Umbilical cord (tissue), 2 donors: ENCODE data around the gene CLEC1B. TPM values are rescaled to one million over a fixed set of nuclear protein-coding genes. Genes with fewer than 3 reads are reported as not detected.
"Not testable (repeated sequence)": the region's sequence is repeated elsewhere in the genome, so short reads cannot be mapped to it uniquely, and the experiment has no call there.

Experiments used
- DNase-seq: peaks from one replicate; pipeline ENCODE4 v3.0.0-alpha.2; 2015; ENCODE audit warnings: low spot score
- total RNA-seq: library from RNA; depleted of rRNA; stranded (reverse); fragments of >200 nt; gene quantifications from one replicate; pipeline ENCODE4 v1.2.3, GENCODE V29; 2014; ENCODE audit warnings: low replicate concordance; ENCODE audit not compliant: insufficient read depth

The CLEC1B gene
- total RNA-seq, 1 donor from 2014 or later, result 9.4 TPM

DNA sequence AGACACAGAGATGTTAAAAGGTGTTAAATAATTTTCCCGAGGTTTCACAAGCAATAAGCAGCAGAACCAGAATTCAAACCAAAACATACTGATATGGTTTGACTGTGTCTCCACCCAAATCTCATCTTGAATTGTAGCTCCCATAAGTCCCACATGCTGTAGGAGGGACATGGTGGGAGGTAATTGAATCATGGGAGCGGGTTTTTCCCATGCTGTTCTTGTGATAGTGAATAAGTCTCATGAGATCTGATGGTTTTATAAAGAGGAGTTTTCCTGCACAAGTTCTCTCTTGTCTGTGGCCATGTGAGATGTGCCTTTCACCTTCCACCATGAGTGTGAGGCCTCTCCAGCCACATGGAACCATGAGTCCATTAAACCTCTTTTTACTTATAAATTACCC, 24.2 kb downstream of the CLEC1B start:
- not testable (repeated sequence) for DNase-seq

DNA sequence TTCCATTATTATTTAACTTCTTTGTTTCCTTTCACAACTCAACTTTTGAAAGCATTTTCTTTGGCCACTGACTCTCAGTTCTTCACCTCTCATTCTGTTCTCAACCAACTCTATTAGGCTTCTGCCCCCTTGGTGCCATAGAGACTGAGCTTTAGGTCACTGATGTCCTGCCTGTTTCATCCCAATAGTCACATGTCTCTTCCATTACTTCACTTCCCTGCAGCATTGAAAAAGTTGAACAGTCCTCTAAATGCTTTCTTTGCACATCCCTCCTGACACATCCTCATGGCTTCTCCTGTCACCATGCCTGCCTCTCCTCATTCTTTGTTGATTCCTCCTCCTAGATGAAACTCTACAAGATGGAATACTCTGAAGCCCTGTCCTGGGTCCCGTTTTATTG, 25.0 kb downstream of the CLEC1B start:
- no peak for DNase-seq

GRCh38 chr12:9971181-9971580, 27.7 kb downstream of the CLEC1B start, which contains the start of gene CLEC12A:
TSS of gene CLEC12A (plus strand) at chr12:9971409. CDS start at chr12:9971597, 188 bp downstream.
- DNase-seq, result no peak

- no peak for DNase-seq
These were observed 29.2 kb downstream of the CLEC1B start for GRCh38 chr12:9969673-9970072.

GRCh38 chr12:9961901-9962300, 37.0 kb downstream of the CLEC1B start:
- DNase-seq, result no peak

DNA sequence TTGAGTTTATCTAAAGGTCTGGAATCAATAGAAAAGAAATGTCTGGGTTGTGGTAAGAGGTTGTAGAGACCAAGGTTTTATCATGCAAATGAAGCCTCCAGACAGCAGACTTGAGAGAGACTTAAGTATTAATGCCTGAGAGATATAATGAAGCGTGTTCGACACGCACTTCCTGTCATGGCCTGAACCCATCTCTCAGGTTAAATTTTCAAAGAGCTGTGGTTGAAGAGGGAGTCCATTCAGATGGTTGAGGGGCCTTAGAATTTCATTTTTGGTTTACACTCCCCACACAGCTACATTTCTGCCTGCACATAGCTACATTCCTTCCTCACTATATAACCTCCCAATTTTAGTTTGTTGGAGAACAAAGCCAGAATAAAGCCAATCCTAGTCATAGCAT, 37.8 kb downstream of the CLEC1B start:
- no peak for DNase-seq

GRCh38 chr12:9960590-9960989, 38.3 kb downstream of the CLEC1B start:
- no peak for DNase-seq

- no peak for DNase-seq
These were observed 41.1 kb downstream of the CLEC1B start for GRCh38 chr12:9957834-9958233.

DNA sequence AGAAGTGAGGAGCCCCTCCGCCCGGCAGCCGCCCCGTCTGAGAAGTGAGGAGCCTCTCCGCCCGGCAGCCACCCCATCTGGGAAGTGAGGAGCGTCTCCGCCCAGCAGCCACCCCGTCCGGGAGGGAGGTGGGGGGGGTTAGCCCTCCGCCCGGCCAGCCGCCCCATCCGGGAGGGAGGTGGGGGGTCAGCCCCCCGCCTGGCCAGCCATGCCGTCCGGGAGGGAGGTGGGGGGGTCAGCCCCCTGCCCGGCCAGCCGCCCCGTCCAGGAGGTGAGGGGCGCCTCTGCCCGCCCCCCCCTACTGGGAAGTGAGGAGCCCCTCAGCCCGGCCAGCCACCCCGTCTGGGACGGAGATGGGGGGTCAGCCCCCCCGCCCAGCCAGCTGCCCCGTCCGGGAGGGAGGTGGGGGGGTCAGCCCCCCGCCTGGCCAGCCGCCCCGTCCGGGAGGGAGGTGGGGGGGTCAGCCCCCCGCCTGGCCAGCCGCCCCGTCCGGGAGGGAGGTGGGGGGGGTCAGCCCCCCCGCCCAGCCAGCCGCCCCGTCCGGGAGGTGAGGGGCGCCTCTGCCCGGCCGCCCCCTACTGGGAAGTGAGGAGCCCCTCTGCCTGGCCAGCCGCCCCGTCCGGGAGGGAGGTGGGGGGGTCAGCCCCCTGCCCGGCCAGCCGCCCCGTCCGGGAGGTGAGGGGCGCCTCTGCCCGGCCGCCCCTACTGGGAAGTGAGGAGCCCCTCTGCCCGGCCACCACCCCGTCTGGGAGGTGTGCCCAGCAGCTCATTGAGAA, 45.8 kb downstream of the CLEC1B start:
- DNase-seq, result not testable (repeated sequence)

- no peak for DNase-seq
These were observed 47.8 kb downstream of the CLEC1B start for GRCh38 chr12:9951026-9951675.

DNA sequence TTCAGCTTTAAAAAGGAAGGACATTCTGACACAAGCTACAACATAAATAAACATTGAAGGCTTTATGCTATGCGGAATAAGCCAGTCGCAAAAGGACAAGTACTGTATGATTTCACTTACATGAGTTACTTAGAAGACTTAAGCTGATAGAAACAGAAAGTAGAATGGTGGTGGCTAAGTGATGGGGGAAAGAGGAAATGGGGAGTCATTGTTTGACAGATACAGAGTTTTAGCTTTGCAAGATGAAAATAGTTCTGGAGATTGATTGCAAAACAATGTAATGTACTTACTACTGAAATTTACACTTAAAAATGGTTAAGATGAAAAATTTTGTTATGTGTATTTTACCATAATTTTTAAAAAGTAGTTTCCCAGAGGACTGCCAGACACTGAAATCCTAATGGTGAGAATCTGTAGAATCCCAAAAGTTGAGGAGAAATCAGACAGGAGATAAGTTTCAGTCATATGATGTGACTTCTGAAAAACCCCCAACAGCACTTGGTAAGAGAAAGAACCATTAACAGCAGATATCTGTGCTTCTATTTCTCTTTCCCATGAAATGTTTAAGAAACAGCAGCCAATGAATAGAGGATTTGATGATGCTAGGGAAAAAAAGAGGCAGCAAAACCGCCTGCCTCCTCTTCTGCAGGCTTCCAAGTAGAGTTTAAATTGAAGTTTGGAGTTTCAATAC, 50.2 kb downstream of the CLEC1B start:
- no peak for DNase-seq

DNA sequence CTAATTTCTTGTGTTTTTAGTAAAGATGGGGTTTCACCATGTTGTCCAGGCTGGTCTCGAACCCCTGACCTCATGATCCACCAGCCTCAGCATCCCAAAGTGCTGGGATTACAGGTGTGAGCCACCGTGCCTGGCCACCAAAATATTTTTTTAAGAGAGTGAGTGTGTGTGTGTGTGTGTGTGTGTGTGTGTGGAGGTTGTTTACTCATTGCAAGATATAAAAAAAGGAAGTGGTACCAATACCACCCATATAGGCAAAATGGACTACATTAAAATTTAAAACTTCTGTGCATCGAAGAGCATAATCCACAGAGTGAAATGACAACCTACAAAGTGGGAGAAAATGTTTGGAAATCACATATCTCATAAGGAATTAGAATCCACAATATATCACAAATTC, 51.2 kb downstream of the CLEC1B start:
- no peak for DNase-seq

GRCh38 chr12:9944391-9944790, 54.5 kb downstream of the CLEC1B start:
- no peak for DNase-seq

DNA sequence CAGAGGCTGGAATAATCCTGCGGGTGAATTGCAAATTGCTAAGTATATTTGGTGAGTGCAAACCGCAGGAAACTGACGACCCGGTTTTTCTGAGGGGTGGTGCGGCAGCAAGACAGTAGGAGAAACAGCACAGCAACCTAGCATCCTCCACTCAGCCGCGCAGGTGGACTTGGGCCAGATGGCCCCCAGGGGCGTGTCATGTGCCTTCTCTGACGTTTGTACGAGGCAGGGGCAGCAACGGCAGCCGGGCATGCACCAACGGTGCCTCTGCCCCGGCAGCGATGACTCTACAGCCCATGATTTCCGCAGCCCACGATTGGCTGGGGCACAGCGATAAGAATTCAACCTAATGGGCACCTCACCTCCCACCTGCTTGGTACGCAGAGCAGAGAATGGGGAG, 55.7 kb downstream of the CLEC1B start:
- no peak for DNase-seq

Other genes starting within 250 kb of the CLEC1B start
- 5.1 TPM for gene CD69, start 238.2 kb downstream of the CLEC1B start, total RNA-seq
- 1.9 TPM for gene KLRF1, start 171.6 kb downstream of the CLEC1B start, total RNA-seq
- gene CLEC2B, start 129.8 kb downstream of the CLEC1B start, total RNA-seq, result 7.0 TPM
- gene KLRF2, start 117.6 kb downstream of the CLEC1B start, total RNA-seq, result not detected
- gene CLEC2A, start 66.8 kb downstream of the CLEC1B start, total RNA-seq, result not detected
- gene CLEC12A, start 27.7 kb downstream of the CLEC1B start, total RNA-seq, result 18.1 TPM
- 7.9 TPM for gene CLEC12B, start 11.5 kb upstream of the CLEC1B start, total RNA-seq
- 36.4 TPM for gene CLEC9A, start 31.6 kb upstream of the CLEC1B start, total RNA-seq
- 3.1 TPM for gene CLEC1A, start 99.9 kb upstream of the CLEC1B start, total RNA-seq
- 26.0 TPM for gene CLEC7A, start 131.1 kb upstream of the CLEC1B start, total RNA-seq
- 14.9 TPM for gene OLR1, start 173.0 kb upstream of the CLEC1B start, total RNA-seq
- 0.48 TPM for gene TMEM52B, start 179.9 kb upstream of the CLEC1B start, total RNA-seq
- 69.1 TPM for gene GABARAPL1, start 213.8 kb upstream of the CLEC1B start, total RNA-seq